ENCODE results near the gene PLA2G2E.

The PLA2G2E gene, protein sequence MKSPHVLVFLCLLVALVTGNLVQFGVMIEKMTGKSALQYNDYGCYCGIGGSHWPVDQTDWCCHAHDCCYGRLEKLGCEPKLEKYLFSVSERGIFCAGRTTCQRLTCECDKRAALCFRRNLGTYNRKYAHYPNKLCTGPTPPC

DNA sequence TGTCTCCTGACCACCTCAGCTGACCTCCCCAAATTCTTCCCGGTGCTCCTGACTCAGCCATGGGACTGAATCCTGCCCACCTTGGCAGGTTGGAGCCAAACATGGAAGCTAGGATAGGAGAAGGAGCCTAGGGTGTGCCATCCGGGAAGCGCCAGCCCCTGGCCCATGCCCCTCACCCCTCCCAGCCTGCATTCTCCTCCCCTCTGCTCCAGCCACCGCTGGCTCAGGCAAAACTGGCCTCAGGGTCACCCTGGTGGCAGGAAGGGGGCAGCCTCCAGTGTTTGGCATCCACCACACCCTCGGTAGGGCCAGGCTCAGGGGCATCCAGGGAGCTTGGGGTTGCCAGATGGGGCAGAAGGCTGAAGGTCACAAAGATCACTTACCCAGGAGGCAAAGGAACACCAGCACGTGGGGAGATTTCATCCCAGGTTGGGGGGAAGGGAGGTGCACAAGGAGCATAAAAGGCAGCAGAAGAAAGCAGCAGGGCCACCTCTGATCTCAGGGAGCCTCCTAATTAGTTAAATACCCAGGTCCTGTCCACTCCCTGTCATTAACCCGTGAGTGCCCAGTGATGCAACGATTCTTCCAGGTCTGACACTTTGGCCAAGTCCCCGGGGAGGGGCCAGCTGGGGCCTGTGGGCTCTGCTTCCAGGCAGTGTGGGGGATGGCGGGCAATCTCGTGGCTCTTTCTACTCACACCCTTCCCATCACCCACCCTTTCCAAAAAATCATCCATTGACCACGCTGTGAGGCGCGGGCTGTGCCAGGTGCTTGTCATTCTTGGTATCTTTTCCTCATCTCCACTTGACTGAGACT lies at the start of gene PLA2G2E:
Gene PLA2G2E, minus strand, starts transcription at position 481 of the 816 bp plus-strand sequence. Its CDS starts 58 bp downstream, at position 423.
- CTCF ChIA-PET = no interaction called here

GRCh38 chr1:19971664-19972063 lies 48.2 kb upstream of the PLA2G2E start:
- no peak overlapping the region for H3K4me3 Mint-ChIP-seq
- no peaks in the 10 kb centered on the region for H3K36me3 Mint-ChIP-seq
- DNase-seq = no peak
- CTCF ChIA-PET = no interaction called here
- H3K27ac Mint-ChIP-seq = no peak overlapping the region
- H3K27me3 Mint-ChIP-seq = peaks cover 35% of the 10 kb centered on the region
- H3K4me1 Mint-ChIP-seq = no peaks in the 10 kb centered on the region
- H3K9me3 Mint-ChIP-seq = no peaks in the 10 kb centered on the region

More for the DNA sequence above, at the start of gene PLA2G2E:
- Mint-ChIP-seq H3K4me3 (no peak within 1 kb of the TSS), H3K27ac (no peak within 1 kb of the TSS), H3K9me3 (no peaks in the 10 kb centered on the region), H3K4me1 (no peaks in the 10 kb centered on the region), H3K27me3 (peaks cover 10% of the 10 kb centered on the region), H3K36me3 (no peaks in the 10 kb centered on the region)
- no peak for DNase-seq

GRCh38 chr1:19969898-19970660 lies 46.7 kb upstream of the PLA2G2E start:
- peaks cover 31% of the 10 kb centered on the region for H3K27me3 Mint-ChIP-seq
- H3K27ac Mint-ChIP-seq = no peak overlapping the region
- H3K4me1 Mint-ChIP-seq = no peaks in the 10 kb centered on the region
- no peaks in the 10 kb centered on the region for H3K36me3 Mint-ChIP-seq
- no peak for DNase-seq
- no peaks in the 10 kb centered on the region for H3K9me3 Mint-ChIP-seq
- CTCF ChIA-PET = no interaction called here
- no peak overlapping the region for H3K4me3 Mint-ChIP-seq

DNA sequence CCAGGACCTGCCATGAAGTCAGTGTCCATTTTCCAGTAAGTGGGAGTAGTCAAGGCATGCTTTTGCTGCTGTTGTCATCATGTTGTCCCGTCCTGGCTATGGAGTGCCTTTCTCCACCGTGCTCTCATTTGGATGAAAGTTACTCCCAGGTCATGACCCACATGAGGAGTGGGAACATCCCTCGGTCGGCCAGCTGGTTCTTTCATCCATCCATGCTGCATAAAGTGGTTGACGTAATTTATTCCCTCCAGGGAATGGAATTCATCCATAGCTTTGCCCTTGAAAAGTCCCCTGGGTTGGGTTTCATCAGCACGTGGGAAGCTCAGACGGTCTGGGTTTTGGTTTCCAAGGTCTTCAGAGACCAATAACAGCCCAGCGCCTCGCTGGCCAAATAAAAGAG lies 44.4 kb upstream of the PLA2G2E start:
- peaks cover 37% of the 10 kb centered on the region for H3K27me3 Mint-ChIP-seq
- H3K36me3 Mint-ChIP-seq = no peaks in the 10 kb centered on the region
- H3K9me3 Mint-ChIP-seq = no peaks in the 10 kb centered on the region
- CTCF ChIA-PET = interaction anchor here (0.7 kb wide), 1 partner anchor 620 kb away, joined by 3 read pairs; no protein-coding TSS in a partner anchor
- H3K4me3 Mint-ChIP-seq = no peak overlapping the region
- H3K27ac Mint-ChIP-seq = no peak overlapping the region
- no peaks in the 10 kb centered on the region for H3K4me1 Mint-ChIP-seq
- no peak for DNase-seq

- CTCF ChIA-PET = interaction anchor here (1.4 kb wide), 1 partner anchor 10 kb away, joined by 4 read pairs; no protein-coding TSS in a partner anchor
- Mint-ChIP-seq H3K4me3 (no peak overlapping the region), H3K36me3 (no peaks in the 10 kb centered on the region)
Observed at GRCh38 chr1:19964542-19964941, 41.1 kb upstream of the PLA2G2E start.

DNA sequence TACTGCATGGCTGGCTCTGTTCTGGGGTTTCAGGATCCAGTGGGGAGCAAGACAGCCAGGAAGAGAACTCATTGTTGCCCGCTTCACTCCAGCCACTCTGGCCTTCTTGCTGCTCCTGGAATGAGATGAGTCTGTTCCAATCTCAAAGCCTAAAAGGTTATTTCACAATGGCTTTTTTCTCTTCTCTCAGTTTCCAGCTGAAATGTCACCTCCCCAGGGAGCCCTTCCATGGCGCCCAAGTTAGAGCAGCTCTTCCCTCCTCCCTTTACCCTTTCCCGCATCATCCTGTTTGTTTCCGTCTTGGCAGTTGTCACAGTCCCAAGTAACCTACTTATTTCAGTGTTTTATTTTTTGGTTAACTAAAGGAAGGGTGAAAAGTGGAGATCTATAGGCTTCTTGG lies 40.2 kb upstream of the PLA2G2E start:
- no peaks in the 10 kb centered on the region for H3K36me3 Mint-ChIP-seq
- H3K9me3 Mint-ChIP-seq = no peaks in the 10 kb centered on the region
- peaks cover 37% of the 10 kb centered on the region for H3K27me3 Mint-ChIP-seq
- DNase-seq = no peak
- no peak overlapping the region for H3K4me3 Mint-ChIP-seq
- no peak overlapping the region for H3K27ac Mint-ChIP-seq
- H3K4me1 Mint-ChIP-seq = no peaks in the 10 kb centered on the region
- CTCF ChIA-PET = interaction anchor here (1.4 kb wide), 1 partner anchor 11 kb away, joined by 4 read pairs; no protein-coding TSS in a partner anchor

More at GRCh38 chr1:19964542-19964941, 41.1 kb upstream of the PLA2G2E start:
- Mint-ChIP-seq H3K27ac (no peak overlapping the region), H3K4me1 (no peaks in the 10 kb centered on the region), H3K9me3 (no peaks in the 10 kb centered on the region), H3K27me3 (peaks cover 34% of the 10 kb centered on the region)
- DNase-seq = no peak

- Mint-ChIP-seq H3K36me3 (no peaks in the 10 kb centered on the region), H3K9me3 (no peaks in the 10 kb centered on the region), H3K4me1 (no peaks in the 10 kb centered on the region), H3K27me3 (peaks cover 45% of the 10 kb centered on the region), H3K4me3 (no peak overlapping the region), H3K27ac (no peak overlapping the region)
- DNase-seq = no peak
- CTCF ChIA-PET = no interaction called here
Observed at GRCh38 chr1:19960591-19960990, 37.2 kb upstream of the PLA2G2E start.

- Mint-ChIP-seq H3K27me3 (peaks cover 46% of the 10 kb centered on the region), H3K9me3 (no peaks in the 10 kb centered on the region), H3K27ac (no peak overlapping the region), H3K4me3 (no peak overlapping the region), H3K4me1 (no peaks in the 10 kb centered on the region), H3K36me3 (no peaks in the 10 kb centered on the region)
- no peak for DNase-seq
- CTCF ChIA-PET = no interaction called here
Observed at GRCh38 chr1:19957779-19958178, 34.4 kb upstream of the PLA2G2E start.

GRCh38 chr1:19955534-19956170 lies 32.2 kb upstream of the PLA2G2E start:
- no peak for DNase-seq
- peaks cover 34% of the 10 kb centered on the region for H3K27me3 Mint-ChIP-seq
- H3K36me3 Mint-ChIP-seq = no peaks in the 10 kb centered on the region
- CTCF ChIA-PET = no interaction called here
- H3K4me1 Mint-ChIP-seq = no peaks in the 10 kb centered on the region
- no peaks in the 10 kb centered on the region for H3K9me3 Mint-ChIP-seq
- no peak overlapping the region for H3K27ac Mint-ChIP-seq
- no peak overlapping the region for H3K4me3 Mint-ChIP-seq

- no peaks in the 10 kb centered on the region for H3K9me3 Mint-ChIP-seq
- H3K27me3 Mint-ChIP-seq = peaks cover 34% of the 10 kb centered on the region
- H3K36me3 Mint-ChIP-seq = no peaks in the 10 kb centered on the region
- no peak overlapping the region for H3K4me3 Mint-ChIP-seq
- H3K27ac Mint-ChIP-seq = no peak overlapping the region
- no peaks in the 10 kb centered on the region for H3K4me1 Mint-ChIP-seq
- DNase-seq = no peak
- CTCF ChIA-PET = no interaction called here
Observed at GRCh38 chr1:19954059-19954458, 30.6 kb upstream of the PLA2G2E start.

GRCh38 chr1:19949016-19949415 lies 25.6 kb upstream of the PLA2G2E start:
- CTCF ChIA-PET = interaction anchor here (1.3 kb wide), 1 partner anchor 28 kb away, joined by 4 read pairs; no protein-coding TSS in a partner anchor
- no peak for DNase-seq
- Mint-ChIP-seq H3K36me3 (no peaks in the 10 kb centered on the region), H3K9me3 (no peaks in the 10 kb centered on the region), H3K27me3 (peaks cover 24% of the 10 kb centered on the region), H3K4me3 (no peak overlapping the region), H3K27ac (no peak overlapping the region), H3K4me1 (no peaks in the 10 kb centered on the region)

GRCh38 chr1:19946971-19947370 lies 23.6 kb upstream of the PLA2G2E start:
- Mint-ChIP-seq H3K27me3 (peaks cover 13% of the 10 kb centered on the region), H3K36me3 (no peaks in the 10 kb centered on the region), H3K4me3 (no peak overlapping the region), H3K4me1 (no peaks in the 10 kb centered on the region), H3K9me3 (no peaks in the 10 kb centered on the region), H3K27ac (no peak overlapping the region)
- no peak for DNase-seq
- CTCF ChIA-PET = no interaction called here

GRCh38 chr1:19946331-19946751 lies 22.9 kb upstream of the PLA2G2E start:
- DNase-seq = no peak
- Mint-ChIP-seq H3K4me1 (no peaks in the 10 kb centered on the region), H3K9me3 (no peaks in the 10 kb centered on the region), H3K36me3 (no peaks in the 10 kb centered on the region), H3K27ac (no peak overlapping the region), H3K4me3 (no peak overlapping the region), H3K27me3 (peaks cover 13% of the 10 kb centered on the region)
- CTCF ChIA-PET = no interaction called here

- Mint-ChIP-seq H3K27me3 (peaks cover 13% of the 10 kb centered on the region), H3K27ac (no peak overlapping the region), H3K9me3 (no peaks in the 10 kb centered on the region), H3K4me1 (no peaks in the 10 kb centered on the region), H3K4me3 (no peak overlapping the region), H3K36me3 (no peaks in the 10 kb centered on the region)
- CTCF ChIA-PET = no interaction called here
- no peak for DNase-seq
Observed at GRCh38 chr1:19945914-19946313, 22.5 kb upstream of the PLA2G2E start.
